Endothelial cell of umbilical vein (primary cell): ENCODE measurements around the gene TFIP11. TPM values are rescaled to one million over a fixed set of nuclear protein-coding genes. Genes with fewer than 3 reads are reported as not detected.

Experiments
- Bru-seq: library from RNA; stranded (reverse); fragments of 400-500 nt; gene quantifications from one replicate; lab custom pipeline; 2021; lab: Mats Ljungman, UMichigan
- BruChase-seq, 2 experiments: library from RNA; stranded (reverse); fragments of 400-500 nt; gene quantifications; one replicate each; lab custom pipeline; 2021; lab: Mats Ljungman, UMichigan
- BruUV-seq: library from RNA; stranded (reverse); fragments of 400-500 nt; replicated peaks from 2 replicates; lab custom pipeline; 2021; lab: Mats Ljungman, UMichigan
- CTCF ChIA-PET: fragments of 300-600, 350-600 bp; sonication (Branson Sonifier 250); formaldehyde crosslinking; loops from one replicate; lab custom pipeline; 2021; ENCODE audit warnings: antibody characterized with exemption, inconsistent platforms; lab: Charles Lee
- POLR2A ChIA-PET: fragments of 300-600, 350-600 bp; sonication (Branson Sonifier 250); formaldehyde crosslinking; loops from one replicate; lab custom pipeline; 2021; ENCODE audit warnings: antibody characterized with exemption, inconsistent platforms; lab: Charles Lee
- DNase-seq: peaks from one replicate; pipeline ENCODE4 v3.0.0-alpha.2; 2011; ENCODE audit warnings: low read depth, low spot score
- FAIRE-seq: peaks from 2 replicates; lab custom pipeline; 2011; peaks lifted over from hg19 to GRCh38; lab: Jason Lieb, UNC
- H2AFZ ChIP-seq: 2 replicates; pipeline ENCODE4 v1.6.0; 2012; ENCODE audit warnings: low read depth, low read length, control low read depth, inconsistent platforms
- H3K27ac ChIP-seq: 2 replicates; pipeline ENCODE4 v1.5.1; 2011; ENCODE audit warnings: low read depth, mild to moderate bottlenecking, control low read depth, low read length, moderate library complexity; ENCODE audit not compliant: insufficient read depth
- H3K27me3 ChIP-seq, 2 experiments: 2 replicates each; pipeline versions ENCODE4 v1.6.0 to v1.6.1; 2011; ENCODE audit warnings: low read length in 2 of 2, mixed read lengths in 1 of 2; ENCODE audit not compliant: control insufficient read depth in 2 of 2, insufficient read depth in 2 of 2
- H3K36me3 ChIP-seq, 2 experiments: 2 replicates in 1 of 2; 3 replicates in 1 of 2; pipeline ENCODE4 v1.5.1; 2011; ENCODE audit warnings: low read length in 2 of 2, mild to moderate bottlenecking in 1 of 2, moderate library complexity in 1 of 2; ENCODE audit not compliant: control insufficient read depth in 2 of 2, insufficient read depth in 2 of 2; ENCODE audit errors: extremely low read depth in 1 of 2
- H3K4me1 ChIP-seq: 3 replicates; pipeline ENCODE4 v1.5.1; 2011; ENCODE audit warnings: mild to moderate bottlenecking, low read length; ENCODE audit not compliant: control insufficient read depth, insufficient read depth; ENCODE audit errors: extremely low read depth
- H3K4me2 ChIP-seq: 2 replicates; pipeline ENCODE4 v1.6.1; 2011; ENCODE audit warnings: low read length, control low read depth, mixed read lengths; ENCODE audit not compliant: insufficient read depth
- H3K4me3 ChIP-seq, 3 experiments: fragments of 200-600 bp in 1 of 3; sonication (generic), shearing (Covaris generic) in 1 of 3; replicated peaks in 1 of 3; 2 replicates each; pipeline ENCODE4 v1.5.1; 2011 to 2016; ENCODE audit warnings: control low read depth in 3 of 3, low read length in 3 of 3, mild to moderate bottlenecking in 2 of 3, inconsistent platforms in 1 of 3, low read depth in 1 of 3, moderate library complexity in 1 of 3; ENCODE audit not compliant: insufficient read depth in 1 of 3
- H3K79me2 ChIP-seq: 2 replicates; pipeline ENCODE4 v1.6.0; 2012; ENCODE audit warnings: low read length, inconsistent platforms; ENCODE audit not compliant: control insufficient read depth, insufficient read depth
- H3K9ac ChIP-seq: replicated peaks from 2 replicates; pipeline ENCODE3; 2011; ENCODE audit warnings: low read length, control low read depth; ENCODE audit not compliant: insufficient read depth; ENCODE audit errors: extremely low read depth
- H3K9me1 ChIP-seq: replicated peaks from 3 replicates; pipeline ENCODE4 v1.6.0; 2011; ENCODE audit warnings: mild to moderate bottlenecking, low read length; ENCODE audit not compliant: control insufficient read depth, insufficient read depth; ENCODE audit errors: extremely low read depth
- H3K9me3 ChIP-seq: replicated peaks from 2 replicates; pipeline ENCODE4 v1.5.1; 2012; ENCODE audit warnings: low read length, inconsistent platforms; ENCODE audit not compliant: control insufficient read depth, insufficient read depth
- H4K20me1 ChIP-seq: replicated peaks from 2 replicates; pipeline ENCODE3; 2011; ENCODE audit warnings: mild to moderate bottlenecking, low read length; ENCODE audit not compliant: control insufficient read depth, insufficient read depth; ENCODE audit errors: extremely low read depth
- FOS ChIP-seq: IDR thresholded peaks from 2 replicates; pipeline ENCODE4 v1.6.1; 2011; ENCODE audit warnings: mild to moderate bottlenecking, low read length, moderate library complexity, borderline replicate concordance; ENCODE audit not compliant: insufficient read depth
- JUN ChIP-seq: IDR thresholded peaks from 2 replicates; pipeline ENCODE4 v1.6.1; 2011; ENCODE audit warnings: borderline replicate concordance, low read depth; ENCODE audit not compliant: insufficient read length, insufficient read depth
- MYC ChIP-seq: IDR thresholded peaks from one replicate; pipeline ENCODE4 v1.6.1; 2011; ENCODE audit warnings: mild to moderate bottlenecking, low read depth, low read length
- POLR2A ChIP-seq: IDR thresholded peaks from 2 replicates; pipeline ENCODE4 v1.6.1; 2012; ENCODE audit warnings: low read depth, mild to moderate bottlenecking, control low read depth, low read length
- POLR2AphosphoS5 ChIP-seq: IDR thresholded peaks from 2 replicates; pipeline ENCODE4 v1.6.1; 2012; ENCODE audit warnings: low read depth, mild to moderate bottlenecking, control low read depth, low read length, moderate library complexity; ENCODE audit not compliant: insufficient read depth
- dilution Hi-C: fragments of 300-500 bp; cut with MboI; formaldehyde crosslinking; loops from one replicate; pipeline ENCODE4 v1.15.0; 2019; ENCODE audit warnings: low sequenced_read_pairs; ENCODE audit not compliant: extremely low pct_ligation_motif_present
- intact Hi-C: fragments of 100-400 bp; cut with micrococcal nuclease; formaldehyde crosslinking; loops from one replicate; pipeline ENCODE4 v1.10.0; 2022
- long read RNA-seq: library from polyadenylated mRNA; stranded (forward); transcript quantifications from one replicate; pipeline ENCODE4 v2.0.0, GENCODE V29; 2021
- polyA minus RNA-seq, 3 experiments: library from RNA; depleted of rRNA, polyadenylated mRNA; stranded (reverse); fragments of >200 nt; gene quantifications; 1 replicate in 1 of 3; 2 replicates in 2 of 3; pipeline ENCODE4 v1.2.3, GENCODE V29; 2011
- polyA plus RNA-seq, 4 experiments: library from polyadenylated mRNA; depleted of rRNA in 3 of 4; stranded (reverse) in 3 of 4; unstranded in 1 of 4; fragments of >200 nt; gene quantifications; 2 replicates each; pipeline versions ENCODE4 v1.2.1 to v1.2.3, GENCODE V29; 2011 to 2012; ENCODE audit warnings: missing spikeins in 1 of 4
- total RNA-seq: library from RNA; stranded (reverse); gene quantifications from 2 replicates; pipeline ENCODE4 v1.2.3, GENCODE V29; 2021
- TF ChIP-seq, protein P1 (sequence below): IDR thresholded peaks from 2 replicates; pipeline ENCODE4 v1.6.1; 2011; ENCODE audit not compliant: insufficient read depth, insufficient read length

The TFIP11 gene
- total RNA-seq (49.8 and 54.9 TPM in 2 replicates), polyA plus RNA-seq (33.5 and 35.7 TPM in 2 replicates), polyA minus RNA-seq (48.9 and 65.7 TPM in 2 replicates), Bru-seq, nascent RNA (percentile 73 among the genes with signal in this experiment), BruChase-seq, experiment 1, labeled RNA remaining after a 6-hour chase (percentile 75 among the genes with signal in this experiment), BruChase-seq, experiment 2, labeled RNA remaining after a 2-hour chase (percentile 77 among the genes with signal in this experiment)
- 32.5 and 33.3 TPM in 2 replicates for polyA plus RNA-seq (2011; cell fraction: cytosol; rRNA removed)
- 68.4 and 94.4 TPM in 2 replicates for polyA plus RNA-seq (2011; cell fraction: nucleus; rRNA removed)
- 25.4 and 28.8 TPM in 2 replicates for polyA plus RNA-seq (2012)
- polyA minus RNA-seq (2011; cell fraction: cytosol; rRNA and poly(A)+ RNA removed) = 20.1 TPM
- 53.7 and 54.0 TPM in 2 replicates for polyA minus RNA-seq (2011; cell fraction: nucleus; rRNA and poly(A)+ RNA removed)
- long read RNA-seq, transcript TFIP11-204 (15 exons, 3,586 nt) = major isoform, 99 of 134 reads
- long read RNA-seq, partial matches to known transcripts = 4 of 134 reads
- long read RNA-seq, other reads (novel, unspliced or antisense) = 23 of 134 reads

DNA sequence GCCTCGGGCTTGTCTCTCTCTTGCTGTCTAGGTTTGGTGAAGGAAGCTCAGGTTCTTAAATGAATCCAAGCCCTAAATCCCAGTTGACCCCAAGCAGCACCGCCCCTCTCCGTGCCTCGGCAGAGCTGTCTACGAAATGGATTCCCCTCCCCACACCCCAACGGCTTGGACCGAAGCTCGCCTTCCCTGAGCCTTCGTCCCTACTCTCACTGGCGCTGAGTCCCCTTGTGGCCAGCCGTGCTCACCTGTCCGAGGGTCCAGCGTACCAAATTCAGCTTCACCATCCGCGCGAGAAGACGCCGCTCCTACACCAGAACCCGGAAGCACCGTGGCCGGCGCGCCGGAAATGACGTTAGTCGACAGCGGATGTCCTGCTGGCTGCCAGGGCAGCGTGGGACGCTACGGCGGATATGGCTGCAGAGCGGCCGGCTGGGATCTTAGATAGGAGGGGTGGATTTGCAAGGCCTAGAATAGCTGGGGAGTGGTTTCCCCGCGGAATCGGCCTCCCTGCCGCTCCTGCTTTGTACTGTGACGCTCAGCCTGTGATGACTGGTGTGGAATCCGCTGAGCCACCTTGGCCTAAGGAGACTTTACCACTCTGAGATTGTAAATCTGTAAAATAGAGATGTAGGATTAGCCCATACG is at the start of gene TFIP11:
TSS of gene TFIP11 (minus strand) at position 325 of the 645 bp plus-strand sequence. CDS start 2,201 bp downstream, outside the sequence.
- CTCF ChIA-PET = interaction anchor here (1.3 to 1.4 kb wide), 2 partner anchors 9 to 12 kb away, joined by 5 to 11 read pairs; no protein-coding TSS in a partner anchor
- TF ChIP-seq POLR2AphosphoS5 (peak; percentile 85), POLR2A (peak; percentile 55), JUN (no peak), FOS (no peak), MYC (peak; percentile 80)
- TF ChIP-seq, protein P1, sequence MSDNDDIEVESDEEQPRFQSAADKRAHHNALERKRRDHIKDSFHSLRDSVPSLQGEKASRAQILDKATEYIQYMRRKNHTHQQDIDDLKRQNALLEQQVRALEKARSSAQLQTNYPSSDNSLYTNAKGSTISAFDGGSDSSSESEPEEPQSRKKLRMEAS = peak; percentile 62
- intact Hi-C loops = loop anchor here (1.0 to 2.0 kb wide), 2 partner anchors 12 to 75 kb away; no protein-coding TSS in a partner anchor

More for the DNA sequence above, at the start of gene TFIP11:
- dilution Hi-C loops = no loop called here
- peak within 1 kb of the TSS; percentile 81 for H3K4me2 ChIP-seq
- H3K9ac ChIP-seq = peak within 1 kb of the TSS; percentile 89
- no TSS peak for BruUV-seq
- H3K4me1 ChIP-seq = peaks cover 16% of the 10 kb centered on the region
- DNase-seq = peak; percentile 95
- no peaks in the 10 kb centered on the region for H3K27me3 ChIP-seq
- H4K20me1 ChIP-seq = no peaks in the 10 kb centered on the region
- no peaks in the 10 kb centered on the region for H3K9me1 ChIP-seq
- H2AFZ ChIP-seq = peak within 1 kb of the TSS; percentile 73
- peaks cover 15% of the 10 kb centered on the region for H3K79me2 ChIP-seq
- POLR2A ChIA-PET = interaction anchor here (0.8 to 1.3 kb wide), 2 partner anchors 12 to 28 kb away, joined by 3 to 5 read pairs; no protein-coding TSS in a partner anchor
- H3K36me3 ChIP-seq = peaks cover 7 to 14% of the 10 kb centered on the region in 2 experiments
- peak; percentile 93 for FAIRE-seq
- peak within 1 kb of the TSS; percentile 16 to 95 (median 88) for H3K4me3 ChIP-seq
- peak within 1 kb of the TSS; percentile 67 for H3K27ac ChIP-seq
- no peaks in the 10 kb centered on the region for H3K9me3 ChIP-seq
